PFSK-1 (cell line): Measurements from ENCODE around the gene CARMIL1.

Source experiments
- POLR2AphosphoS5 ChIP-seq: IDR thresholded peaks from 2 replicates; pipeline ENCODE4 v1.6.1; 2012; ENCODE audit warnings: low read depth, mild to moderate bottlenecking, control low read depth, low read length, moderate library complexity
- TAF1 ChIP-seq: IDR thresholded peaks from 2 replicates; pipeline ENCODE4 v1.6.1; 2012; ENCODE audit warnings: low read length, control low read depth, borderline replicate concordance; ENCODE audit not compliant: insufficient read depth

- TF ChIP-seq TAF1 (no peak), POLR2AphosphoS5 (no peak)
These were observed 189.7 kb downstream of the CARMIL1 start for GRCh38 chr6:25468881-25469280.
